ENCODE data around the gene KIAA0232. TPM values are rescaled to one million over a fixed set of nuclear protein-coding genes. Genes with fewer than 3 reads are reported as not detected.

KIAA0232 gene
- total RNA-seq, 4 donors from 2014 or later, result 19.8 to 73.6 (median 49.5) TPM

GRCh38 chr4:6907658-6908191 is 125.2 kb downstream of the KIAA0232 start:
- peak; percentile 36 to 81 (median 75) for DNase-seq

GRCh38 chr4:6908432-6909112 is 126.0 kb downstream of the KIAA0232 start:
- peak overlapping the region; percentile 83 to 99 (median 96) for H3K4me3 ChIP-seq
- H3K36me3 ChIP-seq, result no peaks in the 10 kb centered on the region
- peaks cover 0 to 22% (median 4%) of the 10 kb centered on the region in 4 donors for H3K4me1 ChIP-seq
- H3K27ac ChIP-seq, result peak overlapping the region; percentile 98 to 100 (median 100)
- H3K27me3 ChIP-seq, result no peaks in the 10 kb centered on the region
- DNase-seq, result peak in 2 of 3 donors; percentile 44 to 53
- no peak for TF ChIP-seq CTCF (IDR thresholded peaks at IDR 0.05)
- TF ChIP-seq POLR2A (IDR thresholded peaks at IDR 0.05), result no peak
- H3K9me3 ChIP-seq, result no peaks in the 10 kb centered on the region

More at GRCh38 chr4:6907658-6908191, 125.2 kb downstream of the KIAA0232 start:
- H3K27ac ChIP-seq, result no peak overlapping the region
- H3K4me1 ChIP-seq, result peaks cover 0 to 22% (median 4%) of the 10 kb centered on the region in 4 donors
- H3K36me3 ChIP-seq, result no peaks in the 10 kb centered on the region
- H3K27me3 ChIP-seq, result no peaks in the 10 kb centered on the region
- H3K9me3 ChIP-seq, result no peaks in the 10 kb centered on the region
- H3K4me3 ChIP-seq, result no peak overlapping the region
- TF ChIP-seq CTCF (IDR thresholded peaks at IDR 0.05) (peak in 5 of 6 experiments; percentile 5 to 76 (median 56)), POLR2A (IDR thresholded peaks at IDR 0.05) (no peak)

- peak; percentile 86 to 95 (median 93) for DNase-seq
- peaks cover 0 to 22% (median 4%) of the 10 kb centered on the region in 4 donors for H3K4me1 ChIP-seq
- TF ChIP-seq POLR2A (IDR thresholded peaks at IDR 0.05) (peak; percentile 62 to 64), CTCF (IDR thresholded peaks at IDR 0.05) (peak in 5 of 6 experiments; percentile 2 to 57 (median 39))
- H3K4me3 ChIP-seq, result peak within 1 kb of the TSS; percentile 83 to 99 (median 96)
- H3K9me3 ChIP-seq, result no peaks in the 10 kb centered on the region
- H3K27me3 ChIP-seq, result no peaks in the 10 kb centered on the region
- H3K27ac ChIP-seq, result peak within 1 kb of the TSS; percentile 98 to 100 (median 100)
- H3K36me3 ChIP-seq, result no peaks in the 10 kb centered on the region
Observed at GRCh38 chr4:6909113-6909969, 126.8 kb downstream of the KIAA0232 start, which contains the start of gene TBC1D14. Gene TBC1D14 (plus strand): TSS chr4:6909826. CDS start chr4:6923390, 13,564 bp downstream.

- Histone ChIP-seq H3K4me3 (peak overlapping the region; percentile 83 to 99 (median 96)), H3K36me3 (no peaks in the 10 kb centered on the region), H3K4me1 (peaks cover 0 to 28% (median 4%) of the 10 kb centered on the region in 4 donors), H3K27me3 (no peaks in the 10 kb centered on the region), H3K9me3 (no peaks in the 10 kb centered on the region), H3K27ac (peak overlapping the region; percentile 98 to 100 (median 100))
- peak in 2 of 3 donors; percentile 35 to 66 for DNase-seq
- no peak for TF ChIP-seq POLR2A (IDR thresholded peaks at IDR 0.05)
- no peak for TF ChIP-seq CTCF (IDR thresholded peaks at IDR 0.05)
Observed at GRCh38 chr4:6909970-6910339, 127.4 kb downstream of the KIAA0232 start.

GRCh38 chr4:6910340-6910959 is 127.9 kb downstream of the KIAA0232 start:
- peak in 1 of 3 donors; percentile 66 for DNase-seq
- Histone ChIP-seq H3K9me3 (no peaks in the 10 kb centered on the region), H3K4me3 (peak overlapping the region; percentile 83 to 99 (median 96)), H3K27me3 (no peaks in the 10 kb centered on the region), H3K27ac (peak overlapping the region; percentile 98 to 100 (median 100)), H3K4me1 (peaks cover 0 to 33% (median 4%) of the 10 kb centered on the region in 4 donors), H3K36me3 (no peaks in the 10 kb centered on the region)
- TF ChIP-seq POLR2A (IDR thresholded peaks at IDR 0.05) (no peak), CTCF (IDR thresholded peaks at IDR 0.05) (peak in 2 of 6 experiments; percentile 15 to 39)
